Fibroblast of villous mesenchyme (primary cell): ENCODE measurements around the gene BRME1. TPM values are rescaled to one million over a fixed set of nuclear protein-coding genes. Genes with fewer than 3 reads are reported as not detected.
A peak's percentile ranks its signal among the peaks of the same experiment; 100 is the strongest.

Experiments used
- DNase-seq: peaks from one replicate; pipeline ENCODE4 v3.0.0-alpha.2; 2010; ENCODE audit warnings: low read depth
- H3K4me3 ChIP-seq: 2 replicates; pipeline ENCODE4 v1.5.1; 2011; ENCODE audit warnings: low read depth, mild to moderate bottlenecking, low read length
- total RNA-seq: library from RNA; depleted of rRNA; stranded (reverse); fragments of >200 nt; gene quantifications from 2 replicates; pipeline ENCODE4 v1.2.3, GENCODE V29; 2012
- TF ChIP-seq, protein P1 (sequence below): IDR thresholded peaks from 2 replicates; pipeline ENCODE4 v1.5.1; 2012; ENCODE audit warnings: low read depth, mild to moderate bottlenecking, low read length; ENCODE audit not compliant: insufficient read depth

Gene BRME1
- total RNA-seq, 1 donor = 0.43 TPM

DNA sequence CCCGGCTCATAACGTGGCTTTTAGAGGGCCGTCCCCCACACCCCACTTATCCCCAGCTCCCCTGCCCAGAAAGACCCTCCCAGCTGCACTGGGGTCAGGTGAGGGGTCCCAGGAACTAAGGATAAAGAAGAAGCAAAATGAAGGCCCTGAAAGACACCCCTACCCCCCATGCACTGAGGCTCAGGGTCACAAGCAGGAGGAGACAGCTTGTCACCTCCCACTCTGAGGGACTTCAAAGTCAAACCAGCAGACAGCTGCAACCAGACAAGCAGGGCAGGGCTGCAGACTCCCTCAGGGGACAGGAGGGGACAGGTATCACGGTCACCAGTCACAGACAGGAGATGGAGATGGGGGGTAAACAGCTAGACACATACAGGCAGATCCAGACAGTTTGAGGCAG is 35.0 kb downstream of the BRME1 start:
- TF ChIP-seq, protein P1, sequence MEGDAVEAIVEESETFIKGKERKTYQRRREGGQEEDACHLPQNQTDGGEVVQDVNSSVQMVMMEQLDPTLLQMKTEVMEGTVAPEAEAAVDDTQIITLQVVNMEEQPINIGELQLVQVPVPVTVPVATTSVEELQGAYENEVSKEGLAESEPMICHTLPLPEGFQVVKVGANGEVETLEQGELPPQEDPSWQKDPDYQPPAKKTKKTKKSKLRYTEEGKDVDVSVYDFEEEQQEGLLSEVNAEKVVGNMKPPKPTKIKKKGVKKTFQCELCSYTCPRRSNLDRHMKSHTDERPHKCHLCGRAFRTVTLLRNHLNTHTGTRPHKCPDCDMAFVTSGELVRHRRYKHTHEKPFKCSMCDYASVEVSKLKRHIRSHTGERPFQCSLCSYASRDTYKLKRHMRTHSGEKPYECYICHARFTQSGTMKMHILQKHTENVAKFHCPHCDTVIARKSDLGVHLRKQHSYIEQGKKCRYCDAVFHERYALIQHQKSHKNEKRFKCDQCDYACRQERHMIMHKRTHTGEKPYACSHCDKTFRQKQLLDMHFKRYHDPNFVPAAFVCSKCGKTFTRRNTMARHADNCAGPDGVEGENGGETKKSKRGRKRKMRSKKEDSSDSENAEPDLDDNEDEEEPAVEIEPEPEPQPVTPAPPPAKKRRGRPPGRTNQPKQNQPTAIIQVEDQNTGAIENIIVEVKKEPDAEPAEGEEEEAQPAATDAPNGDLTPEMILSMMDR = no peak
- no peak for DNase-seq
- no peak overlapping the region for H3K4me3 ChIP-seq

DNA sequence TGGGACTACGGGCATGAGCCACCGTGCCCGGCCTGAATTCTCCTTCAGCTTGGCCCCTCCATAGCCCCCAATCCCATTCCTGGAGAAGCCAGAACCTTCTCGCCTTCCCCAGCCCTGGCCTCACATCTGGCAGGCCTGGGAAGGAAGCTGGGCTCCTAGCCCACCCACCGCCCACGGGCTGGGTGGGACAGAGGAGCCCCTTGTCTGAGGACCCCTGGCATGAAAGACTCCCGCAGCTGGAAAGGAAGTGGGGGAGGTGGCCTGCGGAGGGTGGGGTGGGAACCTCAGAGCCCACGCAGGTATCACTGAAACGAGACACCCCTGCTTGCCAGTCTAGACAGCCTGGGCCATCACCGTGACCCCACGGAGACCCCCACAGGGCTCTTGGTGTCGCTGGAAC is 36.6 kb downstream of the BRME1 start:
- TF ChIP-seq, protein P1 = no peak
- no peak for DNase-seq
- no peak overlapping the region for H3K4me3 ChIP-seq

DNA sequence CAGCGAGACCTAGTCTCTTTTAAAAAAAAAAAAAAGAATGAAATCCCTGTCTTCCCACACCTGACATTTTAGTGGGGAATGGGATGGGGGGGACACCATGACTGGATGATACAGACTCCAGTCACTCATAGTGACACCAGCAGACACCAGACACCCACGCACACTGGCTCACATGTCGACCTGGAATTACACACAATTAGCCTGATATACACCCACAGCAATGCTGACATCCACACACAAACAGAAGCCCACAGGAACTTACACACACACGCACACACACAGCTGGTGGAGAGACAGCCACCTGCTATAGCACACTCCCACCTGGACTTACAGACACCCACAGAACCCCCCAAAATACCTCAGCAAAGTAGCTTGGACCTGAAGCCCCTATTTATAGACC is 37.3 kb downstream of the BRME1 start:
- no peak overlapping the region for H3K4me3 ChIP-seq
- no peak for DNase-seq
- TF ChIP-seq, protein P1 = no peak

DNA sequence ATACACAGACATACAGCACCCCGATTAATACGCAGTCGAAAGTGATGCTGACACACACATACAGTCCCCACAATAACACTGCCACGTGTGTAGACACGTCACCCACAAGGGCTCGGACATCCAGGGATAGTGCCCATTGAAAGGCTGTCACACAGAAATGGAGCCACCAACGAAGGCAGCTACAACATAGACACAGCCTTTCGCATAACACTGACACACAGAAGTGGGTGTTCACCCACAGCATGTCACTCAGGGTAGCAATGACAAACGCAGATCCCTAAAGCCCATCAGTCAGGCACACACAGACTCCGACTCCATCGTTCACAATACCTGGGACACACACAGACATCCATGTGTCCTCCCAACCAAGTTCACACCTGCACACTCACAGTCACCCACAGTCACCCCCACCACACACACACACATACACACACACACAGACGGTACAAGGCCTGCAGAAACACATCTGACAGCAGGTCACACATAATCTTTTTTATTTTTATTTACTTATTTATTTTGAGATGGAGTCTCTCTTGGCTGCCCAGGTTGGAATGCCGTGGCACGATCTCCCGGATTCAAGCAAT is 39.4 kb downstream of the BRME1 start:
- TF ChIP-seq, protein P1 = no peak
- peak overlapping the region; percentile 61 for H3K4me3 ChIP-seq
- DNase-seq = no peak

DNA sequence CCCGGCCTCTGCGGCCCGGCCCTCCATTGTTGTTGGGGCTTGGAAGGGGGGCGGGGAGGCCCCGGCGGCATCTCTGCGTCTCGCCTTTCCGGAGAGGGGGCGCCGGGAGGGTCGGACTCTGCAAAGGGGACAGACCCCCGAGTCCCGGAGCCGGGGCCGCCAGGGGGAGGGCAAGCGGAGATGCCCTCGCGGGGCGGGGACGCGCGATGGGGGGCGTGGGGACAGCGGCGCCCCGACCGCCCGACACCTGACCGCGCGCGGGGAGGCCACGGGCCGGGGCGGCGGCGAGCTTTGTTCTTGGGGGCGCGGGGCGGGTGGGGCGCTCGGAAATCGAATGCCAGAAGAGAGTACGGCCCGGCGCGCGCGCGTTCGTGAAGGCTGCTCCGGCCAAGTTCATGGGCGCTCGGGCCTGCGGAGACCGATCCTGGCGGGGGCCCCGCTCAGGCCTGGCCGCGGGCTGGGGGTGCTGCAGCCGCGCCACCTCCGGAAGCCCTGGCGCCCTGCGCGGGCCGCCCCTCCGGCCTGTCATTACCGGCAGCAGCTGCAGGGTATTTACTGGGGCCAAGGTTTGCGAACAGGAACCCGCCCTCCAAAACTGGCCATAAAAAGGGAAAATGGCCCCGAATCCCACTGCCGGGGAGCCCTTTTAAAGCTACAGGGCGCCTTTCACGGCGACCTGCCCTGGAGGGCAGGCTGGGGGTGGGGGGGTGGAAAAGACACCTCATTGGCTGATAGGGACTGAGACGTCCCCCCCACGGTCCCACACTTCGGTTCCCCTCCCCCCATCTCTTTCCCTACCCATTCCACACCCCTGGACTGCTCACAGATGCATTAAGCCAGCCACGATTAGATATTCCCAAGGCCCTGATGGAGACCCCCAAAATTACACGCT is 40.1 kb downstream of the BRME1 start:
- TF ChIP-seq, protein P1 = no peak
- DNase-seq = no peak
- H3K4me3 ChIP-seq = peak overlapping the region; percentile 61

DNA sequence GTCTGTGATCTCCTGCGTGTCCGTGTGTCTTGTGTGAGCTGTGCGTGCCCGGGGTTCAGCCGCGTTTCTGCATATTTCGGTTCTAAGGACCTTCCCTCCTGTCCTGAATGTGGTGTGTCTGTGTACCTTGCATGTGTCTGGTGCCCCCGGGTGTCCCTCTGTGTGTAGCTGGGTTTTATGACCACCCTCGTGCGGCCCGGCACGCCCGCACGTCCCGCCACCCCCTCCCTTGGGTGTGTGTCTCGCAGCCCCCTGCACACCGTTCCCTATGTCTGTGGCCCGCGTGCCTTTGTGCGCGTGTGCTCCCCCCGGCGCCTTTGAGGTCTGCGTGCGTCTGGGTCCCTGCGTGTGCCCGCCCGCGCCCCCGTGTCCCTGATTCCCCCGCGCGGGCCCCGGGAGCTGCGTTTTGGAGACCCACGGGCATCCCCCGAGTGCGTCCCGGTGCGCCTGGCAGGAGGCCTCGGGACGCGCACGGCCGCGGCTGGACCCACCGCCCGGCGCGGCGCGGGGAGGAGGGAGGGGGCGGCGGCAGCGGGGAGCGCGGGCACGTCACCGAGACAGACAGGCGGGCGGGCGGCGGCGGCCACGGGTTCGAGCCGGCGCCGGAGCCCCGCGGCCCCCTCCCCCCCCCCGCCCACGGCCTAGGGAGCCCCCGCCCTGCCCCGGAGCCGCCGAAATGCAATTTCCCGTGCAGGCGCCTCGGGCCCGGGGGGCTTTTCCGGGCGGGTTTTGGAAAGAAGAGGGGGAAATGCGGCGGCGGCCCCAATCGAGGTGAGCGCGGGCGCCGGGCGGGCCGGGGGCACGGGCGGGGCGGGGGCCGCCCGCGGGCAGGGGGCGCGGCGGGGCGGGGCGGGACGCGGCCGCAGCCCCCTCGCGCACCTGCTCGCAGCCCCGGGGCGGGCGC is 41.0 kb downstream of the BRME1 start:
- TF ChIP-seq, protein P1 = no peak
- DNase-seq = no peak
- peak overlapping the region; percentile 61 for H3K4me3 ChIP-seq
